WTC11 (cell line): ENCODE results near the gene NUDCD3. TPM values are rescaled to one million over a fixed set of nuclear protein-coding genes. Genes with fewer than 3 reads are reported as not detected.

Experiments used
- ATAC-seq: fragments of 200-7000 bp; cut with Tn5 transposase; 2 replicates; pipeline ENCODE4 v1.10.0; 2021; ENCODE audit warnings: mild to moderate bottlenecking, moderate library complexity
- CTCF ChIA-PET: fragments of 300-600 bp; sonication (Branson Sonifier 250); formaldehyde crosslinking; loops from one replicate; lab custom pipeline; 2021; ENCODE audit warnings: antibody characterized with exemption; lab: Charles Lee
- POLR2A ChIA-PET: fragments of 350-600 bp; sonication (Branson Sonifier 250); formaldehyde crosslinking; loops from one replicate; lab custom pipeline; 2021; ENCODE audit warnings: antibody characterized with exemption; lab: Charles Lee
- DNase-seq: peaks from one replicate; pipeline ENCODE4 v3.0.0; 2021; ENCODE audit warnings: low spot score
- H3K27ac Mint-ChIP-seq: 2 replicates; pipeline ENCODE4 v1.8.0; 2021; ENCODE audit warnings: mixed read lengths
- H3K27me3 Mint-ChIP-seq: 2 replicates; pipeline ENCODE4 v1.8.0; 2021; ENCODE audit warnings: low read depth, mild to moderate bottlenecking, moderate library complexity, mixed read lengths
- H3K36me3 Mint-ChIP-seq: 2 replicates; pipeline ENCODE4 v1.8.0; 2021; ENCODE audit warnings: mixed read lengths
- H3K4me1 Mint-ChIP-seq: 2 replicates; pipeline ENCODE4 v1.8.0; 2022; ENCODE audit warnings: mixed read lengths
- H3K4me3 Mint-ChIP-seq: 2 replicates; pipeline ENCODE4 v1.8.0; 2021; ENCODE audit warnings: mild to moderate bottlenecking, moderate library complexity, mixed read lengths
- H3K9me3 Mint-ChIP-seq: 2 replicates; pipeline ENCODE4 v1.8.0; 2021; ENCODE audit warnings: mixed read lengths
- CREB1 ChIP-seq: sonication (generic); formaldehyde crosslinking; IDR thresholded peaks from 2 replicates; pipeline ENCODE4 v1.8.0; 2023; ENCODE audit warnings: mild to moderate bottlenecking, missing genetic modification reagents
- CTCF ChIP-seq: fragments of 200-600 bp; IDR thresholded peaks from 2 replicates; pipeline ENCODE4 v1.8.0; 2022; ENCODE audit warnings: antibody characterized with exemption
- E2F1 ChIP-seq: sonication (generic); formaldehyde crosslinking; IDR thresholded peaks from 2 replicates; pipeline ENCODE4 v1.8.0; 2022; ENCODE audit warnings: mild to moderate bottlenecking, missing genetic modification reagents
- FOXJ3 ChIP-seq: sonication (generic); formaldehyde crosslinking; IDR thresholded peaks from 2 replicates; pipeline ENCODE4 v1.9.0; 2021; ENCODE audit warnings: missing genetic modification reagents, mild to moderate bottlenecking, borderline replicate concordance
- GRHL2 ChIP-seq: fragments of 250-450 bp; sonication (Bioruptor Pico); IDR thresholded peaks from 2 replicates; pipeline ENCODE4 v1.8.0; 2022; ENCODE audit warnings: mild to moderate bottlenecking, moderate library complexity; ENCODE audit not compliant: insufficient replicate concordance, severe bottlenecking
- JAZF1 ChIP-seq: fragments of 250-450 bp; sonication (Bioruptor Pico); IDR thresholded peaks from 2 replicates; pipeline ENCODE4 v1.9.0; 2021; ENCODE audit warnings: moderate library complexity, mild to moderate bottlenecking, inconsistent platforms
- PRDM15 ChIP-seq: sonication (generic); formaldehyde crosslinking; IDR thresholded peaks from 2 replicates; pipeline ENCODE4 v1.8.0; 2022; ENCODE audit warnings: missing genetic modification reagents
- RORB ChIP-seq: fragments of 250-450 bp; sonication (Bioruptor Pico); IDR thresholded peaks from 2 replicates; pipeline ENCODE4 v1.9.0; 2021; ENCODE audit warnings: mild to moderate bottlenecking
- SMAD3 ChIP-seq: sonication (generic); formaldehyde crosslinking; IDR thresholded peaks from 2 replicates; pipeline ENCODE4 v1.8.0; 2022; ENCODE audit warnings: missing genetic modification reagents, mild to moderate bottlenecking, borderline replicate concordance
- SMAD4 ChIP-seq: sonication (generic); formaldehyde crosslinking; IDR thresholded peaks from 2 replicates; pipeline ENCODE4 v1.8.0; 2022; ENCODE audit warnings: mild to moderate bottlenecking, missing genetic modification reagents
- ZBTB21 ChIP-seq: sonication (generic); formaldehyde crosslinking; IDR thresholded peaks from 2 replicates; pipeline ENCODE4 v1.8.1; 2023; ENCODE audit warnings: mild to moderate bottlenecking, missing genetic modification reagents, borderline replicate concordance
- ZNF121 ChIP-seq: sonication (generic); formaldehyde crosslinking; IDR thresholded peaks from 2 replicates; pipeline ENCODE4 v1.8.0; 2023; ENCODE audit warnings: missing genetic modification reagents
- ZNF317 ChIP-seq: sonication (generic); formaldehyde crosslinking; IDR thresholded peaks from 2 replicates; pipeline ENCODE4 v1.8.1; 2023; ENCODE audit warnings: low read depth, mild to moderate bottlenecking, moderate library complexity, missing genetic modification reagents, borderline replicate concordance
- ZNF416 ChIP-seq: fragments of 250-450 bp; sonication (Bioruptor Pico); IDR thresholded peaks from 2 replicates; pipeline ENCODE4 v1.9.0; 2021; ENCODE audit warnings: mild to moderate bottlenecking, inconsistent platforms
- ZNF423 ChIP-seq: fragments of 250-450 bp; sonication (Bioruptor Pico); IDR thresholded peaks from 2 replicates; pipeline ENCODE4 v2.1.2; 2022; ENCODE audit warnings: mild to moderate bottlenecking, moderate library complexity
- ZNF512 ChIP-seq: sonication (generic); formaldehyde crosslinking; IDR thresholded peaks from 2 replicates; pipeline ENCODE4 v1.8.1; 2022; ENCODE audit warnings: missing genetic modification reagents, borderline replicate concordance
- total RNA-seq: library from RNA; stranded (reverse); gene quantifications from 3 replicates; pipeline ENCODE4 v1.2.3, GENCODE V29; 2021

Gene NUDCD3
- total RNA-seq, 1 experiment from 2014 or later, result 71.8 TPM

- H3K36me3 Mint-ChIP-seq, result no peaks in the 10 kb centered on the region
- POLR2A ChIA-PET, result no interaction called here
- DNase-seq (peak; percentile 66), ATAC-seq (peak; percentile 94)
- no peaks in the 10 kb centered on the region for H3K4me1 Mint-ChIP-seq
- H3K9me3 Mint-ChIP-seq, result peaks cover 16% of the 10 kb centered on the region
- CTCF ChIA-PET, result interaction anchor here (0.6 to 4.0 kb wide), 43 partner anchors 9 to 788 kb away, joined by 3 to 50 read pairs (median 5); partner anchors contain the start of genes AEBP1, DDX56 and NUDCD3
- no peak overlapping the region for H3K27ac Mint-ChIP-seq
- peak; percentile 40 for TF ChIP-seq CTCF
- 0 out of 2 replicates have a peak, but pooled peaks have one; percentile 33 for TF ChIP-seq ZNF121 (CRISPR knock-in tag)
- no peak for TF ChIP-seq ZBTB21
- no peak for TF ChIP-seq GRHL2
- no peak for TF ChIP-seq SMAD4 (CRISPR knock-in tag)
- H3K27me3 Mint-ChIP-seq, result peaks cover 7% of the 10 kb centered on the region
- H3K4me3 Mint-ChIP-seq, result no peak overlapping the region
Observed at GRCh38 chr7:44348300-44348699, 142.2 kb downstream of the NUDCD3 start.

- POLR2A ChIA-PET, result no interaction called here
- Mint-ChIP-seq H3K27me3 (peaks cover 10% of the 10 kb centered on the region), H3K4me3 (no peak overlapping the region), H3K27ac (no peak overlapping the region), H3K9me3 (peaks cover 22% of the 10 kb centered on the region), H3K36me3 (no peaks in the 10 kb centered on the region), H3K4me1 (no peaks in the 10 kb centered on the region)
- TF ChIP-seq SMAD3 (CRISPR knock-in tag) (no peak), ZNF317 (CRISPR knock-in tag) (no peak), JAZF1 (CRISPR knock-in tag) (no peak), CREB1 (CRISPR knock-in tag) (no peak)
- DNase-seq, result no peak
- no peak for ATAC-seq
- CTCF ChIA-PET, result interaction anchor here (0.6 to 4.0 kb wide), 26 partner anchors 9 to 789 kb away, joined by 3 to 50 read pairs (median 8); partner anchors contain the start of gene DDX56
Observed at GRCh38 chr7:44347546-44348114, 142.8 kb downstream of the NUDCD3 start.

- ATAC-seq (no peak), DNase-seq (no peak)
- Mint-ChIP-seq H3K27me3 (peaks cover 10% of the 10 kb centered on the region), H3K4me1 (no peaks in the 10 kb centered on the region), H3K36me3 (no peaks in the 10 kb centered on the region), H3K27ac (no peak overlapping the region), H3K4me3 (no peak overlapping the region), H3K9me3 (peaks cover 29% of the 10 kb centered on the region)
- CTCF ChIA-PET, result interaction anchor here (1.0 kb wide), 1 partner anchor 105 kb away, joined by 4 read pairs; no protein-coding TSS in a partner anchor
- POLR2A ChIA-PET, result no interaction called here
- TF ChIP-seq ZNF512, result no peak
- TF ChIP-seq FOXJ3 (CRISPR knock-in tag), result no peak
- no peak for TF ChIP-seq RORB
- no peak for TF ChIP-seq E2F1 (CRISPR knock-in tag)
- TF ChIP-seq PRDM15 (CRISPR knock-in tag), result no peak
- no peak for TF ChIP-seq ZNF416 (CRISPR knock-in tag)
- TF ChIP-seq ZNF423 (CRISPR knock-in tag), result no peak
Observed at GRCh38 chr7:44346063-44346462, 144.4 kb downstream of the NUDCD3 start.
